GM21717 (cell line): Measurements from ENCODE around the gene NKX1-2.

ENCODE experiments used
- ATAC-seq: cut with Tn5 transposase; IDR thresholded peaks from one replicate; pipeline ENCODE4 v1.9.1; 2021; ENCODE audit warnings: mild to moderate bottlenecking, moderate library complexity; ENCODE audit not compliant: unreplicated experiment

Gene NKX1-2

DNA sequence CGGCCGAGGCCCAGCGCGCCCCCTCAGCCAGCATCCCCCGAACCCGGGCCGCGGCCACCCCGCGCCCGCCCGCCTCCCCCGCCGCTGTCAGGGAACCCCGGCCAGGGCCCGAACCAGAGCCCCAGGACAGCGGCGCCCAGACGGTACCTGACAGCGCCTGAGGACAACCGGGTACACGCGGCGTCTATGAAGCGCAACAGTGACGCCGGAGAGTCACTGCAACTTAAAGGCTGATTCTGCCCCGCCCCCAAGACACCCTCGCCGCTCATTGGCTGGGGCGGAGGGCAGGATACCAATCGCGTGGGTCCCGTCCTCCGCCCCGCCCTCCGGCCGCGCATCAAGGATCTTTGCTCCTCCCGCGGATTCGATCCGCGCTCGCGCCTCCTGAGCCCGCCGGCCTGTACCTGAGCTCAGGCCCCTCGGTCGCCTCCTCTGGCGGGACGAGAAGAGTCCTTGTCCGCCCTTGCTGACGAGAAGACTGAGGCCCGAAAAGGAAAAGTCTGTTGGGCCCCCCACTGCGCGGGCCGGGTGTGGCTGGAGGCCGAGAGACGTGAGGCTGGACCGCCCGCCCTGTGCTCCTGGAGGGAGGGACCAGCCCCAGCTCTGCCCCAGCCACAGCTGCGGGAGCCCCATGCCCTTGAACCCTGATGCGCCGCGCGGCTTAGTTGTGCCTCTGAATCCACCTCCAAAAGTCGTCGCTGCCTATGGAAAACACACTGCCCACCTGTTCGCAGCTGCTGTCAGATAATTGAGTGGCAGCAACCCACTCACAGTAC is 30.9 kb downstream of the NKX1-2 start, which contains the start of gene OAT:
OAT (minus strand) TSS at position 198 of the 776 bp plus-strand sequence. CDS start 6,752 bp downstream, outside the sequence.
- peak; percentile 95 for ATAC-seq

DNA sequence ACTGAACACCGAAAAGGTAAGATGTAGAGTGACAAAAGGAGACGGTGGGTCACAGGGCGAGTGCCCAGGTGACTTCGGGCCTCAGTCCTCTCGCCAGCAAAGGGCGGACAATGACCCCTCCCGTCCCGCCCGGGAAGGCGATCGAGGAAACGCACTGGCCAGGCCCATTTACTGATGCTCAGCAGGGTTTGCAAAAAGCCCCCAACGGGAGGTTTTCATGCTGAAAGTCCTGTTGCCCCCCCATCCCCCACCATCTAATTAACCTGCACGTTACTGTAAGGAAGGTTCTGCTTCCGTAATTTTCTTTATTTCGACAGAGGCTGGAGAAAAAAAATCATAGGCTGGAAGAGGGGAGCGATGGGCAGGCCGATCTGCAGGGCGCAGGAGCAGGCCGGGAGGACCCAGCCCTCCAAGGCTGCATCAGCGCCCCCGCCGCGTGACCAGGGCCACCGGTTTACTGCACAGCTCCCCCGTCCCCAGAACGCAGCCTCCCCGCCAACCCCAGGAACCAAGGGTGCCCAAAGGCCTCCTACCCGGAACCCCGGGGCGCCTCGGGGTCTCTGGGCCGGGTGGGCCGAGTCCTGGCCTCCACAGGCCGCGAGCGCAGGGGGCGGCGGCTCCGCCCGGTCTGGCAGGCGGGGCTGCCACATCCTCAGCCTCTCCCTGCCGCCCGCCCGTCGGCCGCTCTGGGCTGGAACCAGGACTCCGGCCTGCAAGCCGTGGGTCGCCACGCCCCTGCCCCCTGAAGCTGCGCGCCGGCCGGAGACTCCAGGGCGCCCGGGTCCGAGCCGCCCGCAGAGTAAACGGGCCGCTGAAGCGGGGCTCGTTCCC is 31.7 kb downstream of the NKX1-2 start:
- ATAC-seq: peak; percentile 37

DNA sequence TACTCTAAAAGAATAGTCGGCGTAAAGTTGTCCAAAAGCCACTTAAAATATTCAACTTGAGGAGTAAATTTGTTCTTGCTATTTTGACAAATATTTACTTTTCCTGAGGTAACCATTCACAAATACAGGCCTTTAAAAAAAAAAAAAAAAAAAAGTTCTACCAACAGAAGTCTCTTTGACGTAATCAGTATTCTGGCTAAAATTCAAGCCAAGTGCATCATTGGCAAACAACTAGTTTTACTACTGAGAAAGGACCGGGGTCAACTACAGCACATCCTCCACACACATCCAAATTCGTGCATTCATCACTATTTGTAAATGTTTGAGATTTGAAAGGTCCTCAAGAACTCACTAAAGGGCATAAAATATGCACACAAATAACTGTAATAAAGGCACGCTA is 33.1 kb downstream of the NKX1-2 start:
- ATAC-seq: no peak

DNA sequence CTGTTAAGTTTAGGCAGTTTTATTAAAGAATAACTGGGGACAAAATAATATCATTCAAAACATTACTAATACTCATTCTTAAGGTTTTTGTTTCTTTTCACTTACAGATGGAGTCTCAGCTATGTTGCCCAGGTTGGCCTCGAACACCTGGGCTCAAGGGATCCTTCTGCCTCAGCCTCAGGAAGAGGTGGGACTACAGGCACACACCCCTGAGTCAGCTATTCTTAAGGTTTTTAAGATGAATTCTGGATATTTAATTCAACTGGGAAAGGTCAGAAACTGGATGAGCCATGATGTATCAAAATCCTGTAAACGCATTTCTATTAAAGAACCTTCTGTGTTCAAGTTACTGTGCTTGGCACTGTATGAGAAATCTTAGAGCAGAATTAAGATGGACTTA is 34.6 kb downstream of the NKX1-2 start:
- no peak for ATAC-seq

DNA sequence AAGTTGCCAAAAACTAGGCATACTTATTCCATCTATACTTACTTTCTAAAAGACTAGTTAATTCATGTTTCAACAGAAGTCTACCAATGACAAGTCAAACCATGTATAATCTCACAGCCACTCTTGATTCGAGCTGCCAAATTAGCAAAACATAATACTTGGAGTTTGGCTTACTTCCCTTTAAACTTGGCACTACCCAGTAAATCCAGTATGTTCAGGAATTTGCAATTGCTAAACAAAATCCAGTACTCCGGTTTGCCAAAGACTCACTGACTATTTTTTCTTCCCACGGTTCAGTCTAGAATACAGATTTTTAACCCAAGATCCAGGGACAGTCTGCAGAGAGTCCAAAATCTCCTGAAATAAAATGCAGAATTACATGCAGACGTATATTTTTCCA is 35.8 kb downstream of the NKX1-2 start:
- no peak for ATAC-seq

DNA sequence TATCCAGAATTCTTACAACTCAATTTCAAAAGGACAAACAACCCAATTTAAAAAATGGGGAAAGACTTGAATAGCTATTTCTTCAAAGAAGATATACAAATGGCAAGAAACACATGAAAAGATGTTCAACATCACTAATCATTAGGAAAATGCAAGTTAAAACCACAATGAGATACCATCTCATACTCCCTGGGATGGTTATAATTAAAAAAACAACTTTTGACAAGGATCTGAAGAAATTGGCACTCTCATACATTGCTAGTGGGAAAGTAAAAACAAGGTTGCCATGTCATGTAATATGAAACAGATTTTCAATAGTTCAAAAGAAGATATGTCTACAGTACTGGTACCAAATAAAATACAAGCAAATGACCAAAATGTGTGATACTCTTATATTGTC is 40.1 kb downstream of the NKX1-2 start:
- no peak for ATAC-seq

DNA sequence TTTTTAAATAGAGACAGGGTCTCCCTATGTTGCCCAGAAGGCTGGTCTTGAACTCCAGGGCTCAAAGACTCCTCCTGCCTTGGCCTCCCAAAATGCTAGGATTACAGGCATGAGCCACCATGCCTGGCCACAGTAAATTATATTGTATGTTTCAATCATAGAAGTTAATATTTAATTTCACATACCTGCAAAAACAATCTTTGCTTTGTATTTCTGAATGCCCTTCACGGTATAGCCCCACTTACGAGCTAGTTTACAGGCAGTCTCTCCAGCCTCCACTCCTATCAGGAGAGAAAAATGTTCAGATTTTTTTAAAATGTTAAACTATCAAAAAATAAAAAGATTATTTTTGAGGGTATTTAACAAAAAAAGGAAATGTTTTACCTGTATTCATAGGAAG is 41.5 kb downstream of the NKX1-2 start:
- no peak for ATAC-seq

DNA sequence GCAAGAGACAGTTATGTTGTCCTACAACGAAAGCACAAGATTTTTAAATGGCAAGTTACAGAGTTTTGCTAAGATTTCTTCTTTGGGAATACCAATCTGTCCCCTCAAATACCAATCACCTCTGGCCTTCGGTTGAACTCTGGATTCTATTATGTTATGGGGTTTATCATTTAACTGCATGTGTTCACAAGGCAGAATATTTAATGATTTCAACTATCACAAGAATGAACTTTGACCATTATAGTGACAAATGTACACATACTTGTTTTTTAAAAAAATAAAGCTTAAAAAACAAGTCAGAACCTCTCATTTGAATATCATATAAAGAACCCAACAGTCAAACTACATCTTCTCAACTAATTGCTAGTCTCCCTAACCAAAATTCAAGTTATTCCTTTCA is 42.4 kb downstream of the NKX1-2 start:
- ATAC-seq: no peak

DNA sequence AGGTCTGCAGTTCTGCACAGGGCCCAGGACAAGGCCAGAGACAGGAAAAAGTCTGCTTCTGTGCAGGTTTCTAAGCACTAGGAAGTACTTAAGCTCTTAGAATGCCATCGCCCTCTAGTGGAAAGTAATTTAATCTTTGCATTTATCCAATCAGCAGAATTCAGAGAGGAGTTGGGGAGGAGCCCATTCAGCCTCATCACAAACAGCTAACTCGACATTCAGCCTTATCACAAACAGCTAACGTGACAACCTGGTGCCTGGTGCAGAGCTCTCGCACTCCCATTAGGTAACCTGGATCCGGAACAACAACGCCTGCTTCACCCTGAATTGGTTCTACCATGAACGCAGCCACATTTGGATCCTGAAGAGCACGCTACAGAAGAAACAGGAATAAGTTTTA is 46.3 kb downstream of the NKX1-2 start:
- peak; percentile 84 for ATAC-seq

DNA sequence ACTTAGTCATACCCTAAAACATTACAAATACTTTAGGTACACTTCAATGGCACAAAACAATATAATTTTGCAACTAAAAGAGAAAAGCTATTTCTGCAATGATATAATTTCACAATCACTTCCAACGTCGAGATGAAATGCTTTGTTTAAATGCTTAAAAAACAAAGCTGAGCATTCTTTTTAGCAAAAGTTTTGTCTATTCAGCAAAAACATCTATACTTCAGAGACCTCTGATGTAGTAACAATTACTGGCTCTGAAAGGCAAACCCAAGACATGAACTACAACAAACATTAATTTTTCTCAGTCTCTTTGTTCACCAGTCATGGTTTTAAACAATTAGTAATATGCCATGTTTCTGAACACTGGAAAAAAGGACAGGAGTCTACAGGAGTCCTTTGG is 47.6 kb downstream of the NKX1-2 start:
- ATAC-seq: no peak

DNA sequence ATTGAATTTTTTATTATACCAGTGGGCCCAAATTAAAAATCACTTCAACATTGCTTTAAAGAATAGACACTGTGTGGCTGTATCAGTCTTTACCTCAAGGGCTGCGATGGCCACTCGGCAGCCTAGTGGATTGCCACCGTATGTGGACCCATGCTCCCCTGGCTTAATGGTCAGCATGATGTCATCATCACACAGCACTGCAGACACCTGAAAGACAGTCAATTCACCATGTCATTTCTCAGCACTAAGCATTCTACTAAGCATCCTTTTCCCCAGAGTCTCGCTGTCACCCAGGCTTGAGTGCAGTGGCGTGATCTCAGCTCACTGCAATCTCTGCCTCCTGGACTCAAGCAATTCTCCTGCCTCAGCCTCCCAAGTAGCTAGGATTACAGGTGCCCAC is 48.2 kb downstream of the NKX1-2 start:
- no peak for ATAC-seq
